Subcutaneous abdominal adipose tissue (tissue), 5 donors: ENCODE results near the gene DGKA.
"Not testable (repeated sequence)": the region's sequence is repeated elsewhere in the genome, so short reads cannot be mapped to it uniquely, and the experiment has no call there.

Experiments used
- H3K27ac ChIP-seq: one replicate; pipeline ENCODE4 v1.7.0; 2013; ENCODE audit warnings: low read depth, mild to moderate bottlenecking, inconsistent platforms, low read length, moderate library complexity
- H3K27me3 ChIP-seq, 5 donors: one replicate each; pipeline ENCODE4 v1.7.0; 2013; ENCODE audit warnings: low read length in 5 of 5, inconsistent platforms in 1 of 5; ENCODE audit not compliant: control insufficient read depth in 5 of 5, insufficient read depth in 4 of 5
- H3K36me3 ChIP-seq, 5 donors: one replicate each; pipeline ENCODE4 v1.7.0; 2013; ENCODE audit warnings: low read length in 5 of 5; ENCODE audit not compliant: control insufficient read depth in 5 of 5, insufficient read depth in 5 of 5
- H3K4me1 ChIP-seq, 5 donors: one replicate each; pipeline ENCODE4 v1.7.0; 2013; ENCODE audit warnings: low read length in 5 of 5, mild to moderate bottlenecking in 3 of 5, moderate library complexity in 1 of 5; ENCODE audit not compliant: control insufficient read depth in 5 of 5, insufficient read depth in 5 of 5
- H3K4me3 ChIP-seq, 5 donors: one replicate each; pipeline ENCODE4 v1.7.0; 2013; ENCODE audit warnings: low read length in 5 of 5, low read depth in 1 of 5
- H3K9ac ChIP-seq, 5 donors: one replicate each; pipeline ENCODE4 v1.7.0; 2013; ENCODE audit warnings: low read length in 5 of 5, mild to moderate bottlenecking in 4 of 5, moderate library complexity in 3 of 5
- H3K9me3 ChIP-seq, 5 donors: one replicate each; pipeline ENCODE4 v1.7.0; 2013; ENCODE audit warnings: low read length in 5 of 5; ENCODE audit not compliant: control insufficient read depth in 5 of 5
- donor health status: healthy.
- donor health status: healthy.
- donor health status: healthy.
- donor health status: healthy.
- donor health status: healthy.

DGKA gene

GRCh38 chr12:55978393-55978792 lies 47.4 kb downstream of the DGKA start:
- Histone ChIP-seq H3K9me3 (no peaks in the 10 kb centered on the region), H3K9ac (no peak overlapping the region), H3K4me1 (peaks cover 6 to 28% (median 22%) of the 10 kb centered on the region in 5 donors), H3K4me3 (no peak overlapping the region), H3K36me3 (peaks cover 0 to 20% (median 11%) of the 10 kb centered on the region in 5 donors), H3K27me3 (no peaks in the 10 kb centered on the region), H3K27ac (no peak overlapping the region)

GRCh38 chr12:55979069-55979468 lies 48.1 kb downstream of the DGKA start:
- peaks cover 3 to 28% (median 22%) of the 10 kb centered on the region in 5 donors for H3K4me1 ChIP-seq
- H3K27ac ChIP-seq = no peak overlapping the region
- H3K9me3 ChIP-seq = no peaks in the 10 kb centered on the region
- no peak overlapping the region for H3K4me3 ChIP-seq
- H3K27me3 ChIP-seq = no peaks in the 10 kb centered on the region
- H3K36me3 ChIP-seq = peaks cover 0 to 25% (median 11%) of the 10 kb centered on the region in 5 donors
- no peak overlapping the region for H3K9ac ChIP-seq

GRCh38 chr12:55981882-55982281 lies 50.9 kb downstream of the DGKA start:
- peaks cover 13 to 43% (median 26%) of the 10 kb centered on the region in 5 donors for H3K36me3 ChIP-seq
- not testable (repeated sequence) for H3K4me3 ChIP-seq, H3K9me3 ChIP-seq, H3K27me3 ChIP-seq, H3K27ac ChIP-seq, H3K9ac ChIP-seq, H3K4me1 ChIP-seq

GRCh38 chr12:55982319-55982936 lies 51.5 kb downstream of the DGKA start:
- H3K9me3 ChIP-seq = no peaks in the 10 kb centered on the region
- H3K4me1 ChIP-seq = peaks cover 0 to 5% (median 3%) of the 10 kb centered on the region in 5 donors
- H3K27me3 ChIP-seq = no peaks in the 10 kb centered on the region
- H3K4me3 ChIP-seq = no peak overlapping the region
- peaks cover 13 to 48% (median 29%) of the 10 kb centered on the region in 5 donors for H3K36me3 ChIP-seq
- H3K9ac ChIP-seq = no peak overlapping the region
- no peak overlapping the region for H3K27ac ChIP-seq

- peaks cover 0 to 4% (median 0%) of the 10 kb centered on the region in 5 donors for H3K4me1 ChIP-seq
- peaks cover 13 to 49% (median 33%) of the 10 kb centered on the region in 5 donors for H3K36me3 ChIP-seq
- no peak overlapping the region for H3K27ac ChIP-seq
- no peak overlapping the region for H3K9ac ChIP-seq
- H3K9me3 ChIP-seq = no peaks in the 10 kb centered on the region
- H3K27me3 ChIP-seq = no peaks in the 10 kb centered on the region
- no peak overlapping the region for H3K4me3 ChIP-seq
Measured at GRCh38 chr12:55983232-55983842, 52.4 kb downstream of the DGKA start.

- H3K27me3 ChIP-seq = no peaks in the 10 kb centered on the region
- peaks cover 13 to 63% (median 38%) of the 10 kb centered on the region in 5 donors for H3K36me3 ChIP-seq
- H3K4me1 ChIP-seq = no peaks in the 10 kb centered on the region
- no peaks in the 10 kb centered on the region for H3K9me3 ChIP-seq
- H3K27ac ChIP-seq = no peak overlapping the region
- H3K4me3 ChIP-seq = no peak overlapping the region
- no peak overlapping the region for H3K9ac ChIP-seq
Measured at GRCh38 chr12:55984861-55985260, 53.9 kb downstream of the DGKA start.

GRCh38 chr12:55985341-55985740 lies 54.4 kb downstream of the DGKA start:
- peaks cover 13 to 63% (median 41%) of the 10 kb centered on the region in 5 donors for H3K36me3 ChIP-seq
- no peak overlapping the region for H3K27ac ChIP-seq
- H3K9ac ChIP-seq = no peak overlapping the region
- H3K9me3 ChIP-seq = no peaks in the 10 kb centered on the region
- no peaks in the 10 kb centered on the region for H3K4me1 ChIP-seq
- no peaks in the 10 kb centered on the region for H3K27me3 ChIP-seq
- no peak overlapping the region for H3K4me3 ChIP-seq

DNA sequence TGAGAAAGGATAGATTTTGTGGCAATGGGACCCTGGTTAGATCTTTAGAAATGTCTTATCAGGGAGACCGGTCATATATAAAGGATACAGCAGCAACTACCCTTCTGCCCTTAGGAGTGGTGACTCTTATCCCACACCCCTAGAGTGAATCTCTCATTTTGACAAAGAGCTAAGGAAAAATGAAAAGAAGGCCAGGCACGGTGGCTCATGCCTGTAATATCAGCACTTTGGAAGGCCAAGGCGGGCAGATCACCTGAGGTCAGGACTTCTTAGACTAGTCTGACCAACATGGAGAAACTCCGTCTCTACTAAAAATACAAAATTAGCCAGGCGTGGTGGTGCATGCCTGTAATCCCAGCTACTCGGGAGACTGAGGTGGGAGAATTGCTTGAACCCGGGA lies 55.0 kb downstream of the DGKA start:
- not testable (repeated sequence) for H3K4me1 ChIP-seq, H3K4me3 ChIP-seq, H3K27ac ChIP-seq, H3K9me3 ChIP-seq, H3K9ac ChIP-seq, H3K27me3 ChIP-seq
- peaks cover 16 to 63% (median 47%) of the 10 kb centered on the region in 5 donors for H3K36me3 ChIP-seq

DNA sequence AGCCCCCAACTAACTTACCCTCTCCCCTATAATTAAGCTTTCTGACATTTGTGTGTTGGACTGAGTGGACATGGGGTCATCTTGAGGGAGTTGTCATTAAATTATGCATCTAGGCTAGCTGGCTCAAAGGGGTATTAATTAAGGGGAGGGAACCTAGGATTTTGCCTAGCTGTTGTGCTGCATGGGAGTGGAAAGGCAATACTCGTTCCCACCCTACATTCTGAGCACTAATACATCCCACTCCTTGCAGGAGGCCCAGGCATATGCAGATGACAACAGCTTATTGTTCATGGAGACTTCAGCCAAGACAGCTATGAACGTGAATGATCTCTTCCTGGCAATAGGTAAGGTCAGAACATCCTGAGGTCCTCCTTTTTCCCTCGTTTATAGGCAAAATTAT lies 60.1 kb downstream of the DGKA start:
- Histone ChIP-seq H3K27ac (no peak overlapping the region), H3K27me3 (no peaks in the 10 kb centered on the region), H3K9me3 (no peaks in the 10 kb centered on the region), H3K9ac (no peak overlapping the region), H3K4me3 (no peak overlapping the region), H3K4me1 (peaks cover 0 to under 1% (median 0%) of the 10 kb centered on the region in 5 donors), H3K36me3 (peaks cover 21 to 75% (median 63%) of the 10 kb centered on the region in 5 donors)

GRCh38 chr12:55993230-55993853 lies 62.4 kb downstream of the DGKA start:
- Histone ChIP-seq H3K4me1 (peaks cover 7 to 21% (median 16%) of the 10 kb centered on the region in 5 donors), H3K27me3 (no peaks in the 10 kb centered on the region), H3K36me3 (peaks cover 18 to 63% (median 51%) of the 10 kb centered on the region in 5 donors), H3K4me3 (no peak overlapping the region), H3K27ac (no peak overlapping the region), H3K9me3 (no peaks in the 10 kb centered on the region), H3K9ac (no peak overlapping the region)
